SK-N-SH treated with all-trans-retinoic acid at 6 μM for 48 hours (cell line): ENCODE measurements around the gene DENND2C.

ENCODE experiments used
- BACH2 ChIP-seq: fragments of 250-450 bp; sonication (Bioruptor Pico); IDR thresholded peaks from 2 replicates; pipeline ENCODE4 v1.9.0; 2021; ENCODE audit warnings: mild to moderate bottlenecking, borderline replicate concordance
- CREB5 ChIP-seq: fragments of 250-450 bp; sonication (Bioruptor Pico); IDR thresholded peaks from 2 replicates; pipeline ENCODE4 v1.5.1; 2020; ENCODE audit warnings: low read depth, mild to moderate bottlenecking, moderate library complexity
- CSRNP3 ChIP-seq: fragments of 250-450 bp; sonication (Bioruptor Pico); IDR thresholded peaks from 2 replicates; pipeline ENCODE4 v1.5.1; 2021; ENCODE audit warnings: mild to moderate bottlenecking, moderate library complexity
- ESRRG ChIP-seq: fragments of 250-450 bp; sonication (Bioruptor Pico); IDR thresholded peaks from 2 replicates; pipeline ENCODE4 v1.6.1; 2021; ENCODE audit warnings: mild to moderate bottlenecking
- PATZ1 ChIP-seq: fragments of 250-450 bp; sonication (Bioruptor Pico); IDR thresholded peaks from 2 replicates; pipeline ENCODE4 v1.8.0; 2020; ENCODE audit warnings: mild to moderate bottlenecking, moderate library complexity, borderline replicate concordance
- ZNF8 ChIP-seq: fragments of 450-650 bp; formaldehyde crosslinking; IDR thresholded peaks from 2 replicates; pipeline ENCODE4 v1.5.0; 2020; ENCODE audit warnings: mild to moderate bottlenecking, moderate library complexity

- TF ChIP-seq ESRRG (CRISPR knock-in tag) (peak; percentile 75; the same call in 1 of the 2 replicates), CSRNP3 (CRISPR knock-in tag) (peak; percentile 77; the same call in 1 of the 2 replicates), ZNF8 (CRISPR knock-in tag) (no peak), PATZ1 (peak; percentile 94), CREB5 (CRISPR knock-in tag) (no peak), BACH2 (CRISPR knock-in tag) (no peak)
Measured at GRCh38 chr1:114716304-114717170, 46.7 kb upstream of the DENND2C start, which contains the start of gene NRAS.
